Measurements from ENCODE around the gene GFAP.

DNA sequence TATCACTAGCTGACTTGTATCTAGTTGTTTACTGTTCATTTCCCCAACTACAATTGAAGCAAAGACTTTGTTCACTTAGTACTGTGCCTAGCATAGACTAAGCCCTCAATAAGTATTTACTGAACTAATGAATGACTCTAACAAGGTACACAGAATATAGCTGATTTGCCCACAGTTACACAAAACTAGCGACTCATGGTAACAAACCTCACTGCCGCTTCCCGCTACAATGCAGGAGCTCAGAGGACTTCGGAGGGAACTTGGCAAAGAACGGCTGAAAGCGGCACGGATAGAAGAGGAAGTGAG, 16.6 kb downstream of the GFAP start:
- TF ChIP-seq ARNTL (CRISPR knock-in tag; IDR thresholded peaks at IDR 0.05; ENCODE audit: borderline replicate concordance, low read depth) (no peak), ESRRG (CRISPR knock-in tag; IDR thresholded peaks at IDR 0.05) (no peak)
